Measurements from ENCODE around the gene SEC61G.

SEC61G gene

DNA sequence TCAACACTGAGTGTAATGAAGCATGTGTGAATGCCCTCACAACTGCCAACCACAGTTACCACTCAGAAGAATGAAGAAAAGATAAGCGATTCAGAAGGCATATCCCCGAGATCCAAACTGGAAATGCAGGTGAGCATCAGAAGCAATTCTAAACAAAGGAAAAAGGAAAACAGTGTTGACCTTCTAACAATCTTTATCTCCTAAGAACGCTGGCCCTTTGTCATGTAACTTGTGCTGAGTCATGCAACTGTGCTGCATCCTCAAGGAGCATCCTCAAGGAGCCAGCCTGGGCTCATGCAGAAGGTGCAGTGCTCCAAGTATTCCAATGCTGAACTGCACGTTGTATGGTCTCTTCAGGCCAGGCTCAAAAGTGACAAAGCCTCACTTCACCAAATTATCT, 30.6 kb downstream of the SEC61G start:
- in situ Hi-C loops (cut with HindIII; ENCODE audit: low pct_ligation_motif_present, low sequenced_read_pairs) = no loop called here
- Histone ChIP-seq H3K36me3 (replicated peaks) (no peaks in the 10 kb centered on the region), H3K27me3 (replicated peaks) (no peaks in the 10 kb centered on the region), H3K27ac (no peak overlapping the region), H3K4me3 (ENCODE audit: low read depth, low read length) (no peak overlapping the region)
- DNase-seq = no peak
- TF ChIP-seq, protein P1, sequence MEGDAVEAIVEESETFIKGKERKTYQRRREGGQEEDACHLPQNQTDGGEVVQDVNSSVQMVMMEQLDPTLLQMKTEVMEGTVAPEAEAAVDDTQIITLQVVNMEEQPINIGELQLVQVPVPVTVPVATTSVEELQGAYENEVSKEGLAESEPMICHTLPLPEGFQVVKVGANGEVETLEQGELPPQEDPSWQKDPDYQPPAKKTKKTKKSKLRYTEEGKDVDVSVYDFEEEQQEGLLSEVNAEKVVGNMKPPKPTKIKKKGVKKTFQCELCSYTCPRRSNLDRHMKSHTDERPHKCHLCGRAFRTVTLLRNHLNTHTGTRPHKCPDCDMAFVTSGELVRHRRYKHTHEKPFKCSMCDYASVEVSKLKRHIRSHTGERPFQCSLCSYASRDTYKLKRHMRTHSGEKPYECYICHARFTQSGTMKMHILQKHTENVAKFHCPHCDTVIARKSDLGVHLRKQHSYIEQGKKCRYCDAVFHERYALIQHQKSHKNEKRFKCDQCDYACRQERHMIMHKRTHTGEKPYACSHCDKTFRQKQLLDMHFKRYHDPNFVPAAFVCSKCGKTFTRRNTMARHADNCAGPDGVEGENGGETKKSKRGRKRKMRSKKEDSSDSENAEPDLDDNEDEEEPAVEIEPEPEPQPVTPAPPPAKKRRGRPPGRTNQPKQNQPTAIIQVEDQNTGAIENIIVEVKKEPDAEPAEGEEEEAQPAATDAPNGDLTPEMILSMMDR (IDR thresholded peaks at IDR 0.05; ENCODE audit: low read depth, low read length, missing control alignments) = no peak

DNA sequence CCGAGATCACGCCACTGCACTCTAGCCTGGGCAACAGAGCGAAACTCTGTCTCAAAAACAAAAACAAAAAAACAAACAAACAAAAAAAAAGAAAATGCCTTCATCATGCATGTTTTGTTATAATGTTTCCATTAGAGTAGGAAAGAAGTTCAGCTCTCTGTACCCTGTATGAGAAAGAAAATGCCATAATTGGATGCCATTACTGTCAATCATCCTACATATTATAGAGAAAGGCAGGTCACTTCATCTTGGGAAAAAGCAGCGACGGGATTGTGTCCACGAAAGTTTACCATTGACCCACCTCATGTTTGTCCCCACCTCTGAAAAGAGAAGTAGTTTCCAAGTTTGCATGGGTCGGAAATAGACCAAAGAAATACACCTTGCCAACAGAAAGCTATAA, 33.8 kb downstream of the SEC61G start:
- no peak for DNase-seq
- in situ Hi-C loops (cut with HindIII; ENCODE audit: low pct_ligation_motif_present, low sequenced_read_pairs) = no loop called here
- H3K36me3 ChIP-seq (replicated peaks) = no peaks in the 10 kb centered on the region
- TF ChIP-seq, protein P1 (IDR thresholded peaks at IDR 0.05; ENCODE audit: low read depth, low read length, missing control alignments) = no peak
- no peak overlapping the region for H3K4me3 ChIP-seq (ENCODE audit: low read depth, low read length)
- no peak overlapping the region for H3K27ac ChIP-seq
- H3K27me3 ChIP-seq (replicated peaks) = no peaks in the 10 kb centered on the region

- H3K27ac ChIP-seq = no peak overlapping the region
- H3K36me3 ChIP-seq (replicated peaks) = no peaks in the 10 kb centered on the region
- in situ Hi-C loops (cut with HindIII; ENCODE audit: low pct_ligation_motif_present, low sequenced_read_pairs) = no loop called here
- H3K4me3 ChIP-seq (ENCODE audit: low read depth, low read length) = no peak overlapping the region
- no peak for DNase-seq
- no peaks in the 10 kb centered on the region for H3K27me3 ChIP-seq (replicated peaks)
- TF ChIP-seq, protein P1 (IDR thresholded peaks at IDR 0.05; ENCODE audit: low read depth, low read length, missing control alignments) = no peak
Measured at GRCh38 chr7:54722502-54722901, 36.5 kb downstream of the SEC61G start.

DNA sequence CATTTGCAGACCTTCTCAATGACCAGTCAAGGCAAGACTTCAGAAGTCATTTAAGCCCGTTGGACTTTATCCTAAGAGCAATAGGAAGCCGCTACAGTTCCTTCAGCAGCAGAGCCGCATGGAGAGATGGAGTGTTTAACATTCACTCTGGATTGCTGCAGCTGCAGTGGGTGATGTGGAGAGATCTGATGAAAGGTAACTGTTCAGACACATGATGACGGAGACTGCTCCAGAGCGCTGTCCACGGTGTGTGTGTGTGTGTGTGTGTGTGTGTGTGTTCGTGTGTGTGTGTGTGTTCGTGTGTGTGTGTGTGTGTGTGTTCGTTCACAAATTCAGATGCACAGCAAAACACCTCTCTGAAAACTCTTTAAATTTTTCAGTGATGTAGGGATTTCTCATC, 37.0 kb downstream of the SEC61G start:
- Histone ChIP-seq H3K27ac (no peak overlapping the region), H3K36me3 (replicated peaks) (no peaks in the 10 kb centered on the region), H3K4me3 (ENCODE audit: low read depth, low read length) (no peak overlapping the region), H3K27me3 (replicated peaks) (no peaks in the 10 kb centered on the region)
- TF ChIP-seq, protein P1 (IDR thresholded peaks at IDR 0.05; ENCODE audit: low read depth, low read length, missing control alignments) = no peak
- in situ Hi-C loops (cut with HindIII; ENCODE audit: low pct_ligation_motif_present, low sequenced_read_pairs) = no loop called here
- no peak for DNase-seq

GRCh38 chr7:54719974-54720373, 39.0 kb downstream of the SEC61G start:
- DNase-seq = no peak
- Histone ChIP-seq H3K27ac (no peak overlapping the region), H3K27me3 (replicated peaks) (no peaks in the 10 kb centered on the region), H3K4me3 (ENCODE audit: low read depth, low read length) (no peak overlapping the region), H3K36me3 (replicated peaks) (no peaks in the 10 kb centered on the region)
- TF ChIP-seq, protein P1 (IDR thresholded peaks at IDR 0.05; ENCODE audit: low read depth, low read length, missing control alignments) = no peak
- in situ Hi-C loops (cut with HindIII; ENCODE audit: low pct_ligation_motif_present, low sequenced_read_pairs) = no loop called here

GRCh38 chr7:54719425-54719824, 39.6 kb downstream of the SEC61G start:
- Histone ChIP-seq H3K27ac (no peak overlapping the region), H3K27me3 (replicated peaks) (no peaks in the 10 kb centered on the region), H3K36me3 (replicated peaks) (no peaks in the 10 kb centered on the region), H3K4me3 (ENCODE audit: low read depth, low read length) (no peak overlapping the region)
- no peak for DNase-seq
- TF ChIP-seq, protein P1 (IDR thresholded peaks at IDR 0.05; ENCODE audit: low read depth, low read length, missing control alignments) = no peak
- in situ Hi-C loops (cut with HindIII; ENCODE audit: low pct_ligation_motif_present, low sequenced_read_pairs) = no loop called here

Measured in brain microvascular endothelial cell (primary cell).